T-helper 17 cell (primary cell): ENCODE data around the gene RAVER1. TPM values are rescaled to one million over a fixed set of nuclear protein-coding genes. Genes with fewer than 3 reads are reported as not detected.
A peak's percentile ranks its signal among the peaks of the same experiment; 100 is the strongest.

Experiments
- ATAC-seq: fragments of 150-1000 bp; cut with Tn5 transposase; 2 replicates; pipeline ENCODE4 v1.10.0; 2021; ENCODE audit warnings: mild to moderate bottlenecking, moderate library complexity
- DNase-seq, 3 donors: peaks; one replicate each; pipeline versions ENCODE4 v3.0.0 to v3.0.0-alpha.2; 2020 to 2021
- H3K9me3 ChIP-seq: one replicate; pipeline ENCODE4 v1.7.0; 2013; ENCODE audit warnings: low read length, mild to moderate bottlenecking; ENCODE audit not compliant: control insufficient read depth, poor library complexity, severe bottlenecking
- H3K27ac Mint-ChIP-seq: one replicate; pipeline ENCODE4 v1.8.0; 2022; ENCODE audit warnings: mild to moderate bottlenecking, moderate library complexity, mixed read lengths
- H3K27me3 Mint-ChIP-seq: one replicate; pipeline ENCODE4 v1.8.0; 2022; ENCODE audit warnings: mixed read lengths
- H3K36me3 Mint-ChIP-seq: one replicate; pipeline ENCODE4 v1.8.0; 2022; ENCODE audit warnings: low read depth, mixed read lengths
- H3K4me1 Mint-ChIP-seq: one replicate; pipeline ENCODE4 v1.8.0; 2022; ENCODE audit warnings: mild to moderate bottlenecking, mixed read lengths
- H3K4me3 Mint-ChIP-seq: one replicate; pipeline ENCODE4 v1.8.0; 2022; ENCODE audit warnings: mild to moderate bottlenecking, moderate library complexity, mixed read lengths
- total RNA-seq, 4 donors: library from RNA in 2 of 4; stranded (reverse) in 2 of 4; gene quantifications; one replicate each; pipeline ENCODE4 v1.2.3 and lab custom pipeline; 2022 to 2026

The RAVER1 gene
- total RNA-seq, 2 donors from 2014 or later, result 40.2 to 49.8 TPM

DNA sequence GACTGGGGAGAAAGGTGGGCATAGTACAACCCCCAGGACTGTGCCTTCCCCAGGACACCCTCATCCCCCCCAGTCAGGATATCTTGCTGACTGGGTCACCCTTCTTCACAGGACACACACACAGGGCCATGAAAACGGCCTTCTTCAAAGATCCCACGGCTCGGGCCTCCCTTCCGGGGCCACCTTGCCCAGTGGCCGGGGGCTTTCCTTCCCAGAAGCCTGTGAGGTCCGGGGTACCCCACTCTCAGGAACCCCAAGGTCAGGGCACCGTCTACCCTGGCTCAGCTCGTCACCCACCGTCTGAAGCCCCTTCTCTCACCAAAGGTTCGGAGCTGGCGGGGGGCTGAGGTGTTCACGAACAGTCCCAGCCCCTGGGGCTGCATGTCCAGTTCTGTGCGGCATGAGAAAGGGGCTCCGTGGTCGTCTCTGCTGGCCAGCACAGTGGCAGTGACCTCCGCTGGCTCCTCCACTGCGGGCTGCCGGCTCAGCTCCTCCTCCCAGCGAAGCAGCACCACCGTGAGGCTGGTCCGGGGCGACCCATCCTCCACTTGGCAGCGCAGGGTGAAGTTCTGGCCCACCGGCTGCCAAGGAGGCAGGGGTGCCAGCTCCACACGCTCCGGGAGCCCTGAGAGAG is 2.1 kb upstream of the RAVER1 start:
- ATAC-seq (no peak), DNase-seq (no peak)
- peaks cover 36% of the 10 kb centered on the region for H3K4me1 Mint-ChIP-seq
- no peaks in the 10 kb centered on the region for H3K9me3 ChIP-seq
- H3K27me3 Mint-ChIP-seq, result no peaks in the 10 kb centered on the region
- H3K27ac Mint-ChIP-seq, result peak overlapping the region; percentile 8
- H3K36me3 Mint-ChIP-seq, result no peaks in the 10 kb centered on the region
- peak overlapping the region; percentile 57 for H3K4me3 Mint-ChIP-seq

DNA sequence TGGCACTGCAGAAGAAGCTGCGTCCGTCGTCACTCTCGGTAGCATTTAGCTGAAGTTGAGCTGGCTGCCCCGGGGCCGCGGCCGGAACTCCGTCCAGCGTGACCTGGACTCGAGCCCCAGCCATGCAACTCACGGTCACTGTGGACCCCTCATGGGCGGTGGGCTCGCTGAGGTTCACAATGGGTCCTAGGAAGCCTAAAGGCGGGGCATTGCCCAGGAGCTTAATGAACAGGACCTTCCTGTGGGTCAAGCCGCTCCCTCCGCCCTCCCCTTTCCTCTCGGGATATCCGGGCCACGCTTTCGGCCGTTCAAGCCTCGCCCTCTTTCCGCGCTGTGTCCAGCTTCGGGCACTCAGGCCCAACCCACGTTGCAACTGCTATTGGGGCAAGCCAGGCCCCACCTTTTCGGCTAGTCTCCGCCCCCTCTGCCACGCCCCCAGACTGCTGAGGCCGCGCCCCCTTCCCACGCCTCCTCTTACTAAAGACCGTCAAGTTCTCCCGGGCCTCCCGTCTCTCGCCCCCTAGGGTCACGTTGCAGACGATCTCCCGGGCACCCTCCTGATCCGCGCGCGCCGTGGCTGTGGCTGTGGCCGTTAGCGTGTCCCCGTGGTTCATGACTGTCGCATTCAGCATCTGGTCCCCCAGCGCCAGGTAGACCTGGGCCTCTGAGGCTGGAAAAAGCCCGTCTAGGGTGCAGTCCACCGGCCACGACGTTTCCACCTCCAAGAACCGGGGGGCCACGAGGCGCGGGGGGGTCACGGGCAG is 1.4 kb upstream of the RAVER1 start:
- no peak for DNase-seq
- Mint-ChIP-seq H3K27me3 (no peaks in the 10 kb centered on the region), H3K4me1 (peaks cover 34% of the 10 kb centered on the region), H3K36me3 (no peaks in the 10 kb centered on the region), H3K4me3 (no peak overlapping the region), H3K27ac (peak overlapping the region; percentile 19)
- no peaks in the 10 kb centered on the region for H3K9me3 ChIP-seq
- no peak for ATAC-seq

DNA sequence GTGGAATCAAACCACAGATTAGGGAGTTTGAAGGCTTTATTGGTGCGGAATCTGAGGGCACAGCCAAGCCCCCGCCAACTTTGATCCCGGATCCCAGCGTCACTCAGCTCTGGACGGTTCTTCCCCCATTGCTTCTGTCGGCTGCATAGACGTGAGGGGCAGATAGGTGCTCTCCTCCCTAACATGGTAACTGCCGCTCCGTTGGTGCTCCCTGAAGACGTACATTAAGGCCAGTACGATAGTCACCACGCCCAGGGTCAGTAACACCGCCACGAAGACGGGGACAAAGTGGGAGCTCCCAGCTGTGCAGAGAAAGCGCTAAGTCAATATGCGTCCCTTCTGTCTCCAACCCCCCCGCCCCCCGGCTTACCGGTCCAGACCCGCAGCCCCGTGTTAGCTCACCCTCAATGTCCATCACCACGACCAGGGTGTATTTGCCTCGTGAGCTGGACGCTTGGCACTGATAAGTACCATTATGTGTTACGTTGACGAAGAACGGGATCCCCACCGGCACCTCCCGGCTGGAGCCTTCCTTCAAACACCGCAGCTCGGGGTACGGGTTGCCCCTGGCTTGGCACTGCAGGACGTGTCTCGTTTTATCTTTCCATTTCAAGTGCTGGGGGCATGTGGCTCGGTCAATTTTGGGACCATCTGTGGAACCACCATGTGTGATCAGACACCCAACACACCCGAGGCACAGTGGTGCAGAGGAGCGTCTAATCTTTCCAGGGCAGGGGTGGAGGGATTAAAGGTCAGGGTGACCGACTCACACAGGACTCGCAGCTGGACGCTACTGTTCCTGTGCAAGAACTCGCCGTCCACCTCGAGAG is 644 bp upstream of the RAVER1 start:
- no peaks in the 10 kb centered on the region for H3K9me3 ChIP-seq
- Mint-ChIP-seq H3K36me3 (no peaks in the 10 kb centered on the region), H3K27me3 (no peaks in the 10 kb centered on the region), H3K27ac (peak overlapping the region; percentile 81), H3K4me3 (peak overlapping the region; percentile 92), H3K4me1 (peaks cover 26% of the 10 kb centered on the region)
- no peak for DNase-seq
- ATAC-seq, result peak; percentile 1

DNA sequence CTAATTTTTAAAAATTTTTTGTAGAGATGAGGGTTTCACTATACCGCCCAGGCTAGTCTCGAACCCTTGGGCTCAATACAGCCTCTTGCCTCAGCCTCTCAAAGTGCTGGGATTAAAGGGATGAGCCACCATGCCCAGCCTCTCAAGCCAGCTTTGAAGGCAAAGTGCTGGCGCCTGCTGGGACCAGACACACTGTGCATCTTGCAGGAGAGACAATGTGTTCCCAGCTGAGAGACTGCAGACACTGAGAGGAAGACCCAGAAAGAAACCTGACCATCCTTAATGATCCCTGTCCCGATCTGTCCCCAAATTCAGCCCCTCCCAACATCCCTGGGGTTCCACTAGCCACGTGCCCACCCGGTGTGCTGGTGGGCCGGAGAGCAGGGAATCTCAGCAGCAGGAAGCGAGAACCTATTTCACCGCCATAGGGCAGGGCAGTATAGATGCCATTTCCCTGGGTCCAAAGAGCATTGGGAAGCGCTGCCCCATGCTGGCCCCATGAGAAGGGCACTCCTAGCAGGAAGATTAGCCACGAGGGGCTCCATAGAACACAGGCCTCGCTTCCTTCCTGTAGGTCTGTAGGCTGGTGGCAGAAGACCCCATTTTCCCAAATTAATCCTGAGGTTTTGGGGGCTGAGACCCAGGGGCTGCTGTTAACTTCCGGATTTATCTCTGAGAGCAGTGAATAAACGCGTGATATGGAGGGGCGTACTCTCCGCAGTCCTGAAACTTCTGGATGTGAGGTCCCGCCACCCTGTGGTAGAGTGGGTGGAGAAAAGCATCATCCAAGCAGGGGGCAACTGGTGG is 968 bp downstream of the RAVER1 start:
- peaks cover 18% of the 10 kb centered on the region for H3K4me1 Mint-ChIP-seq
- DNase-seq, result no peak
- H3K4me3 Mint-ChIP-seq, result peak overlapping the region; percentile 92
- H3K27ac Mint-ChIP-seq, result peak overlapping the region; percentile 81
- no peaks in the 10 kb centered on the region for H3K9me3 ChIP-seq
- H3K36me3 Mint-ChIP-seq, result no peaks in the 10 kb centered on the region
- no peaks in the 10 kb centered on the region for H3K27me3 Mint-ChIP-seq
- ATAC-seq, result no peak

DNA sequence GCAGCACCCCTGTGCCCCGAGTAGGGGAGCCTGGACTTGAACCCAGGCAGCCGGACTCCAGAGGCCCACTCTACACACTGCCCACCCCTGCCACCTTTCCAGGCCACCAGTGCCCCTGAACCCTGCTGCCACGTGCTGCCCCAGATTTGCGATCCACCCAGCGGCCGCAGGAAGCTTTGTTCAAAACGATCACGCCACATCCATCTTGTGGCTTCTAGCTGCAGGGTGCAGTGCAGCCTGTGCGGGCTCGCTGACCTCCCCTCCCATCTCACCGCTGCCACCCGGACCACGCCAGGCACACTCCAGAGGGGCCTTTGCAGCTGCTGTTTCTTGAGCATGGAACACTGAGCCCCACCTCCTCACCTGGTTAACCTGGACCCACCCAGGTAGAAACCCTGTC is 3.8 kb downstream of the RAVER1 start:
- H3K27ac Mint-ChIP-seq, result no peak overlapping the region
- no peak for DNase-seq
- no peaks in the 10 kb centered on the region for H3K36me3 Mint-ChIP-seq
- H3K4me3 Mint-ChIP-seq, result no peak overlapping the region
- no peak for ATAC-seq
- H3K27me3 Mint-ChIP-seq, result no peaks in the 10 kb centered on the region
- H3K4me1 Mint-ChIP-seq, result peaks cover 17% of the 10 kb centered on the region
- no peaks in the 10 kb centered on the region for H3K9me3 ChIP-seq

DNA sequence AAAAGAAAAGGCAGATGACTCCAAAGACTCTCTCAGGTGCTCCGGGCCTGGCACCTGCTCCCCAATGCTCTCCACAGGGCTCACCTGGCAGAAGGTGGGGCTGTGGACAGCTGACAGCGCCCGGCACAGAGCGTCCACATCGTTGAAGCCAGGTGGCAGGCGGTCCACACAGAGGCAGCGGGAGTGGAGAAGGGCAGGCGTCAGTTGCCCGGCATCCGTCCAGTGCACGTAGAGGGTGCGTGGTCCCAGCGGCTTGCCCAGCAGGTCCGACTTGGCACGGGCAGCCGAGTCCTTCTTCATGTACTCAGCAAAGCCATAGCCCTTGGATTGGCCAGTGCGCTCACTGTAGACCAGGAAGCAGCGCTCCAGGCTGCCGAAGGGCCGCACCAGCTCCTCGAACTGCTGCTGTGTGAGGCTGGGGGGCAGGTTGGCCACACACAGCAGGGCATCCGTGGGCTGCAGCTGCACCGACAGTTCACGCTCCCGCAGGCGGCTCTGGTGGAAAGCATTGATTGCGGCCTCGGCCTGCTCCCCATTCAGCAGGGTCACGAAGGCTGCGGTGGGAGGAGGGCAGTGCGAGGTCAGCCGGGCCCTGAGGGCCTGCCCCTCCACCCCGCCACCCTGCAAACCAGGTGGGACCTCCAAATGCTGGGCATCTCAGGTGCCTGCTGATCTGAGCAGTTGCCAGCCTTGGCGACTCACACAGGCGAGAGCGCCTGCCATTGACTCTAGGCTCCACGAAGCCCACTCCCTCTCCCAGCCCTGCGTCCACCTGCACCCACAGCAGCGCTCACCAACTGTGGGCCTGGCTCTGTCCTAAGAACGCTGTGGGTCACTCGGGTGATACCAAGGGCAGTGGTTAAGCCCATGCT is 4.5 kb downstream of the RAVER1 start:
- H3K9me3 ChIP-seq, result no peaks in the 10 kb centered on the region
- Mint-ChIP-seq H3K4me3 (no peak overlapping the region), H3K27ac (peak overlapping the region; percentile 4), H3K27me3 (no peaks in the 10 kb centered on the region), H3K4me1 (peaks cover 17% of the 10 kb centered on the region), H3K36me3 (no peaks in the 10 kb centered on the region)
- no peak for ATAC-seq
- no peak for DNase-seq

DNA sequence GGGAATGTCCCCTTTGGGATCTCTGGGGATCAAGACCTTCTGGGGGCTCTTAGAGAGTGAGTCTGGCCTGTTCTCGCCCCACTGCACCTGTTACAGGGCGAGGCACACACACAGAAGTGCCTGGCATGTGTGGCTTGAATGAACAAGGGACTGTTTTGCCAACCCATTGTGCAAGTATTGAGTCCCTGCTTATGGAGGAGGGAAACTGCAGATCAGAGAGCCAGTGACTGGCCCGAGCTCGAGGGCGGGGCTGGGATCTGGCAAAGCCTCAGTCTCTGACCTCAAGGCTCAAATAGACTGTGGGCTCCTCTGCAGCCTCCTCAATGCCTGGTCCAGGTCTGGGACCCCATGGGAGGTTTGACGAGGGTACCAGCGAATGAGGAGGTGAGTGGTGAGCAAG is 5.5 kb downstream of the RAVER1 start:
- Mint-ChIP-seq H3K4me3 (no peak overlapping the region), H3K4me1 (peaks cover 10% of the 10 kb centered on the region), H3K27me3 (no peaks in the 10 kb centered on the region), H3K36me3 (no peaks in the 10 kb centered on the region), H3K27ac (no peak overlapping the region)
- DNase-seq, result no peak
- no peak for ATAC-seq
- no peaks in the 10 kb centered on the region for H3K9me3 ChIP-seq

DNA sequence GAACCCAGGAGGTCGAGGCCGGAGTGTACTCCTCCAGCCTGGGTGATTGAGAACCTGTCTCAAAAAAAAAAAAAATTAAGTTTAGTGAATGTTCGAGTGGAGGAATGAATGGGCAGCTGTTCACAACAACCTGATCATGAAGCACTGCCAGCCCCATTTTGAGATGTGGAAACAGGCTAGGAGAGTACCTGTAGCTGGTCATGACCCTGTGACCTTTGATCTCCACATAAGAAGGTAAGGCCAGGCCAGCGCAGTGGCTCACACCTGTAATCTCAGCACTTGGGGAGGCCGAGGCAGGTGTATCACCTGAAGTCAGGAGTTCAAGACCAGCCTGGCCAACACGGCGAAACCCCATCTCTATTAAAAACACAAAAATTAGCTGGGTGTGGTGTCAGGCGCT is 7.6 kb downstream of the RAVER1 start:
- no peak for DNase-seq
- no peak overlapping the region for H3K27ac Mint-ChIP-seq
- no peaks in the 10 kb centered on the region for H3K27me3 Mint-ChIP-seq
- H3K4me3 Mint-ChIP-seq, result no peak overlapping the region
- peaks cover 4% of the 10 kb centered on the region for H3K36me3 Mint-ChIP-seq
- peaks cover 5% of the 10 kb centered on the region for H3K4me1 Mint-ChIP-seq
- no peaks in the 10 kb centered on the region for H3K9me3 ChIP-seq
- ATAC-seq, result no peak

DNA sequence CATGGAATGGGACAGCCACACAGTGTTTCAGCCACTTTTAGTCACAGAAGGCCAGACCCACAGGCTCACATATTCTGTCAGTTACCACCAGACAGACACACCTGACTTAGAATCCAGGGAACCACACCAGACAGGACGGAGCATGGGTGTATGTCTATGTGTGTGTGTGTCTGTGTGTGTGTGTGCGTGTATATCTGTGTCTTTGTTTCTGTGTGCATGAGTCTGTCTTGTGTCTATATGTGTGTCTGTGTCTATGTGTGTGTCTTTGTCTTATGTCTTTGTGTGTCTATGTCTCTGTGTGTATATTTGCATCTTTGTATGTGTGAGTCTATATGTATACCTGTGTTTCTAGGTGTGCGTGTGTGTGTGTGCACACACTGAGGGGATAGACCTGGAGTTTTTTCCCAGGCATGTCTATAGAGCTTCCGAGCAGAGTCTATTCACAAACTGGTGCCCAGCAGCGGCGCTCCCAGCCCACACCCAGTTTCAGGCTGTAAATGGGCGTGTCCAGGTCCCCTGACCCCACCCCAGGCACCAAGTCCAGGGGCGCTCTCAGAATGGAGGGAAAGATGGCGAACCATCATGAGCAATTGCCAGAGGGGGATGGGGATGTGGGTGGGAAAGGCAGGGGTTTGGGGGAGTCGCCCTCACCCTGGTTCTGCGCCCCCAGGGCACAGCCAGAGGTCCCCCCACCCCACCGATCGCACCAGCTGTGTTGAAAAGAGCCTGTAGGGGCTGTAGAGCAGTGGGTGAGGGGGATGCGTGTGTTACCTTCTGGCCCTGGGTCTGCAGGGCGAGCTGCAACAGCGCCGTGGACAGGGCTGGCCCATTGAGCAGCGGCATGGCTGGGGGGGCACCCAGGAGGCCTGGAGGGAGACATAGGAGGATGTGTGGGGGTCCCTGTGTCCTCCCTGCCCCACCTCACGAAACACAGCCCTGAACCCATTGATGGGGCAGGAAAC is 11.2 kb downstream of the RAVER1 start:
- no peaks in the 10 kb centered on the region for H3K27me3 Mint-ChIP-seq
- H3K4me1 Mint-ChIP-seq, result peaks cover 8% of the 10 kb centered on the region
- H3K9me3 ChIP-seq, result no peaks in the 10 kb centered on the region
- H3K27ac Mint-ChIP-seq, result no peak overlapping the region
- no peak overlapping the region for H3K4me3 Mint-ChIP-seq
- DNase-seq, result no peak
- ATAC-seq, result peak; percentile 19
- H3K36me3 Mint-ChIP-seq, result peaks cover 6% of the 10 kb centered on the region

DNA sequence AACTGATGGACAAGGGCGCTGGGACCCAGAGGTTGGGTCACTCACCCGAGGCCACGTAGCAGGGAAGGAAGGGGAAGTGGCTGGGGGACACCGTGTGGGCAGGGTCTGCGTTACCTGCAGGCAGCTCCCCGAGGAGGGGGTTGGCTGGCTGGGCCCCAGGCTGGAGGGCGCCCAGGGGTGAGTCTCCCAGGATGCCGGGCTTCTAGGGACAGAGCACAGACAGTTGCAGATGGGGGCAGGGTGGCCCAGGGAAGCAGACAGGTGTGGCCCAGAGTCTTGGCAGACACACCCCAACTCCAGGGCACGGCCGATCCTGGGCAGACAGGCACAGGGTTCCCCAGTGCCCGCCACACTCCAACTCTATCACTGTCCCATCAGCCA is 11.9 kb downstream of the RAVER1 start:
- peak; percentile 11 for ATAC-seq
- peaks cover 6% of the 10 kb centered on the region for H3K36me3 Mint-ChIP-seq
- no peak overlapping the region for H3K27ac Mint-ChIP-seq

DNA sequence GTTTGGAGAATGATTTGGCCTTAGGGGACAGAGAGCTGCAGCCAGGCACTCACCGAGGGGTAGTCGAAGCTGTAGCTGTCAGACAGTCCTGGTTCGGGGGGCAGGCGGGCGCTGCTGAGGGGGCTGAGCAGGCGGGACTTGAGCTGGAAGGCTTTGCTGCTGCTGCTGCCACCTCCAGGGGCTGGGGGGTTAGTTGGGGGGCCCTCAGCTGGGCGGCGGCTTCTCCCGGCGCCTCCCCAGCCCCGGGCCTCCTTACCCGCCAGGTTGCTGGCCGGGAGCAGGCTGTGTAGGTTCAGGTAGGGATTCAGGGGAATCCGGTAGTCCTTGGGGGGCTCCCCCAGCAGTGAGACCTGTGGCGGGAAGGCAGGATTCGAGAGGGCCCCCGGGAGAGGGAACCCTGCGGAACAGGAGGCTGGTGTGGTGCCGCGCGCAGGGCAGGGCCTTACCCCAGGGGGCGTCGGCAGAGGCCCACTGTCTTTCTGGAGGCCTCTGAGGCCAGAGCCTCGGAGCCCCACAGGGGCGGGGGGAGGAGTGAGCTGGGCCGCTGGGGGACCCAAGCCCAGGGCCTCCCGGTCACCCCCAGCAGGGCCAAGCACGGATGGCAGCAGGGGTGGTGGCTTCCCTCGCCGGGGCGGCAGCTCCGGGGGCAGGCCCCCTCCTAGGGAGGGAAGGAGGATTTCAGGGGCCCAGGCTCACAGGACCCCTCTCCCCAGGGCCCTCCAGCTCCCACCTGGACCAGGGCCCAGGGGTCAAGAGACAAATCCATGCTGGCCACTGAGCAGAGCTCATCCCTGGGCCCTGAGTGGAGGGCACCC is 12.5 kb downstream of the RAVER1 start:
- H3K27ac Mint-ChIP-seq, result peak overlapping the region; percentile 65
- no peaks in the 10 kb centered on the region for H3K27me3 Mint-ChIP-seq
- H3K9me3 ChIP-seq, result no peaks in the 10 kb centered on the region
- no peak for DNase-seq
- peaks cover 8% of the 10 kb centered on the region for H3K36me3 Mint-ChIP-seq
- H3K4me3 Mint-ChIP-seq, result peak overlapping the region; percentile 36
- peaks cover 10% of the 10 kb centered on the region for H3K4me1 Mint-ChIP-seq
- ATAC-seq, result no peak

More for the DNA sequence above, 11.9 kb downstream of the RAVER1 start:
- H3K9me3 ChIP-seq, result no peaks in the 10 kb centered on the region
- no peaks in the 10 kb centered on the region for H3K27me3 Mint-ChIP-seq
- peaks cover 8% of the 10 kb centered on the region for H3K4me1 Mint-ChIP-seq
- no peak for DNase-seq
- H3K4me3 Mint-ChIP-seq, result peak overlapping the region; percentile 36
